HK-2 (cell line): ENCODE results near the gene MS4A4E.
"Not testable (repeated sequence)": the region's sequence is repeated elsewhere in the genome, so short reads cannot be mapped to it uniquely, and the experiment has no call there.

ENCODE experiments used
- DNase-seq: peaks from one replicate; pipeline ENCODE4 v3.0.0-alpha.2; 2018; ENCODE audit not compliant: unreplicated experiment

Gene MS4A4E

DNA sequence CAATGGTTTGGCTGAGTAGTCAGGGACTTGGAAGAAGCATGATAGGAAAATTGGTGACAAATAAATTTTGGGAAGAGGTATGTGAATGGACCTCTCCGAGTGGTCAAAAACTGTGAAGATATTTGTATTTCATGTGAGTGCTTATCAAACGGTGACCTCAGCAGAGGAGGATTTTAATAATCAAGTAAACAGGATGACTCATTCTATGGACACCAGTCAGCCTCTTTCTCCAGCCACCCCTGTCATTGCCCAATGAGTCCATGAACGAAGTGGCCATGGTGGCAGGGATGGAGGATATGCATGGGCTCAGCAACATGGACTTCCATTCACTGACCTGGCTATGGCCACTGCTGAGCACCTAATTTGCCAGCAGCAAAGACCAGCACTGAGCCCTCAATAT lies 21.2 kb downstream of the MS4A4E start:
- DNase-seq, result no peak

DNA sequence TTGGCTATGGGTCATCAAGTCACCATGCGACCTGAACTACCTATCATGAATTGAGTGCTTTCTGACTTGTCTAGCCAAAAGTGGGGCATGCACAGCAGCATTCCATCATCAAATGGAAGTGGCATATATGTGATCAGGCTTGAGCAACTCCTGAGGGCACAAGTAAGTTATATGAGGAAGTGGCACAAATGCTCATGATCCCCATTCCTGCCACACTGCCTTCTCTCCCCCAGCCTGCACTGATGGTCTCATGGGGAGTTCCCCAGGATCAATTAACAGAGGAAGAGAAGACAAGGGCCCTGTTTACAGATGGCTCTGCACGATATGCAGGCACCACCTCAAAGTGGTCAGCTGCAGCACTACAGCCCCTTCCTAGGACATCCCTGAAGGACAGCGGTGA lies 21.8 kb downstream of the MS4A4E start:
- no peak for DNase-seq

DNA sequence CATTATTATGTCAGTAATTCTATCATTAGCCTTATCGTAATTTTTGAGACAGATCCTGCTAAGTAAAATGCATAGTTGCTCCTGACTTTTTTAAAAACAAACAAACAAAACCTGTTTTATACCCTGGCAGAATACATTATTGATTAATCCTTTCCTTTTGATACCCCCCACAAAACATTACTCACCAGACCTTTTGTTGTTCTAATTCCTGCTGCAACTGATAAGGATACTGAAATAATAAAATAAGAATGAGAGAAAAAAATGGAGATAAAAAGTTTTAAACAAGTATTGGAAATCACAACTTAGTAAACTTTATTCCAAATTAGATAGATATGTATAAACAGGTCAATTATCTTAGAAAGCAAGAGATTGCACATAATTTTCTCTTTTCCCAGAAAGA lies 28.6 kb downstream of the MS4A4E start:
- no peak for DNase-seq

DNA sequence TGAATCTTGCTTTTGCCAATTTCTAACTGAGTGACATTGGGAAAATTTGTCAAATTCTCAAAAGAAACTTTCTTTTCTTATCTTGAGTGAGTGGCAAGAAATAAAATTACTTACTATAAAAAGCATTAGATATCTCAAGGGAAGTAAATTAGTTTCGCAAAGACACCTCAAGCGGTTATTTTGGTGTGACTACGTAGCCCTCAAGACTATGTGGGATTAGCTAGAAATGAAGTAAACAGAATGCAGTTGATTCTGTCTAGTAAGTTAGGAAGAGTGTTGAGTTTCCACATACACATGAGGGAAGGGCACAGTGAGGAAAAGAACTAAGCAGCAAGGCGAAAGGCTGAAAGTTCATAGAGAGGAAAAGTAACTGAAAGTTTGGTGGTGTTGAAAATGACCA lies 31.7 kb downstream of the MS4A4E start:
- no peak for DNase-seq

DNA sequence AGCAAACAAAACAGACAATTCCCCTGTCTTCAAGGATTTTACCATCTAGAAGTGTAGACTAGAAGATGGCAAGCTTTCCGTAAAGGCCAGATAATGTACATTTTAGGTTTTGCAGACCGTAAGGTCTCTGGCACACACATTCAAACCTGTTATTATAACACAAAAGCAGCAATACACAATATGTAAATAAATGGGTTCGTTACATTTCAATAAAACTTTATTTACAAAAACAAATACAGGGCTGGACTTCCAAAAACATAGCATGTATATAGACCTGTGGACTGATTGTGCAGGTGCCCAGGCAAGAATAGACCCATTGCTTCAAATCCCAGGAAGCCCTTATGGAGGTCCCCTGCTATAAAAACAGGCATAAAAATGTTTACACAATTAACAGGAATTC lies 33.0 kb downstream of the MS4A4E start:
- no peak for DNase-seq

DNA sequence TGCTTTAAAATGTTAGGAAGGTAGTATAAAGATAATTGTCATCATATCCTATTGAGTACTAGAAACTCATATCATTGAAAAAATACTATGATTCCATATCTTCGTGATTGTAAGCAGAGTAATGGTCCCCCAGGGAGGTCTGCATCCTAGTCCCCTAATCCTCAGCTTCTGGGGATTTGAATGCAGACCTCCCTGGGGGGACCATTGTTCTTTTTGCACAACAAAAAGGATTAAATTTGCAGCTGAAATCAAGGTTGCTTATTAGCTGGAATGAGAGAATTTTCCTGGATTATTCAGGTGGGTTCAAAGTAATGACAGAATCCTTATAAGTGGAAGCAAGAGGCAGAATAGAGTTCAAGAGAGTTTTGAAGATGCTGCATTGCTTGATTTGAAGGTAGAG lies 34.0 kb downstream of the MS4A4E start:
- no peak for DNase-seq

DNA sequence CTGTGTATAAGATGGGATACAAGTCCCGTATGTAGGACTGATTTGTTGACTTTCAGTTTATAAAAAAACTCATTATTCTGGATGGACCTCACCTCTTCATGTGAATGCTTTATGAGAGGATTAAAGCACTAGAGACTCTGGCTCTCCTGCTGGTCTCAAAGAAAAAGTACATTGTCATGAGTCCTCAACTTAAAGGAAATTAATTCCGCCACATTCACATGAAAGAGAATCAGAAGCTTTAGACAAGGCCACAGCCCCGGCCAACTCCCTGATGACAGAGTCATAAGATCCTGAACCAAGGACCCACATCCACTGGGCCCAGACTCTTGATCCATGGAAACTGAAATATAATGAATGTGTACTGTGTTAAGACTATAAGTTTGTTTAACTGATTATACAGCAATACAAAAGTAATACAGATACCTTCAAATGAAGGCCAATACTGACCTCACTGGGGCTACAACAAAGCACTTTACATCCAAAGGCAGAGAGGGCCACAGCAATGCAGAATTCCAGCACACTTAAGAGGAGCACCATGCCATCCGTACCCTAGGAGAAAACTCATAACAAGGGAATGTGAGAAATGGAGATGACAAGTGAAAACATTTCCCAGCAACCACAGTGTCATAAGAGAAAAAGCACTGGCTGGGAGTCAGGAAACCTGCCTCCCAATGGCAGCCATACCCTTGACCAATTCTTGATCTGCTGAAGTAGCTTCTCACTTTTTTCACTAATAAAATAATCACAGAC lies 34.6 kb downstream of the MS4A4E start:
- no peak for DNase-seq

DNA sequence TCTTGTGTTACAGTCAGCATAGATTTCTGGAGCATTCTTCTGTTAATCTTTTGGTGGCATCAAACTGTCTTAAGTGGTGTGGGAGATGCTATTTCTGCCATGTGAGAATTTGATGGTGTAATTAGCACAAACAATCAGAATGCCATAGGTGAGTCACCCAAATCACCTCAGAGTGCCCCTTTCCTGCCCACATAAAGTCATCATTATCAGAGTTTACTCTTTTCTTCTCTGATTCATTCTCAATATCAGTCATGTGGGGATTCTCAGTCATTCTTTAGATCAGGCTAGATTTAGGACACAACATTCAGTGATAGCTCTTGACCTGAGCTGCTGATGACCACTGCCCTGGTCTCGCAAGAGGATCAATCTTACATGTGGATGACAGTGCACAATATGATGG lies 36.3 kb downstream of the MS4A4E start:
- no peak for DNase-seq

DNA sequence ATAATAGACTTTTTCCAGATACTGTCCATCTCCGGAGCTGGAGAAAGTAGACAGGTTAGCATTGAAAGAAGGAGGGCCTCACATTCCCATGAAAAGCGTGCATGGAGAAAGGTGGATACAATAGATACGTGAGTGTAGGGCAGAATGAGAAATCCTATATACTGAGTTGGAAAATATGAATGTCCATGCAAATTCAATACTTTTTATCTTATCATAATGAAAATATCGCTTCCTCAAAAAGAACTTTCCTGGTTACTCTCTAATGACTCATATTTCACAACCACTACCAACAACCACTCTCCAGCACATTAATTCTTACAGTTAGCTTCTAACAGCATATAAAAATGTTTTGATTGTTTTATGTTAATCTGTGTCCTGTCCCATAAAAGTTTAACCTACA lies 38.0 kb downstream of the MS4A4E start:
- DNase-seq, result no peak

DNA sequence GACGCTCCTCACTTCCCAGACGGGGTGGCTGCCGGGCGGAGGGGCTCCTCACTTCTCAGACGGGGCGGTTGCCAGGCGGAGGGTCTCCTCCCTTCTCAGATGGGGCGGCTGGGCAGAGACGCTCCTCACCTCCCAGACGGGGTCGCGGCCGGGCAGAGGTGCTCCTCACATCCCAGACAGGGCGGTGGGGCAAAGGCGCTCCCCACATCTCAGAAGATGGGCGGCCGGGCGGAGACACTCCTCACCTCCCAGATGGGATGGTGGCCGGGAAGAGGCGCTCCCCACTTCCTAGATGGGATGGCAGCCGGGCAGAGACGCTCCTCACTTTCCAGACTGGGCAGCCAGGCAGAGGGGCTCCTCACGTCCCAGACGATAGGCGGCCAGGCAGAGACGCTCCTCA lies 41.6 kb downstream of the MS4A4E start:
- not testable (repeated sequence) for DNase-seq

DNA sequence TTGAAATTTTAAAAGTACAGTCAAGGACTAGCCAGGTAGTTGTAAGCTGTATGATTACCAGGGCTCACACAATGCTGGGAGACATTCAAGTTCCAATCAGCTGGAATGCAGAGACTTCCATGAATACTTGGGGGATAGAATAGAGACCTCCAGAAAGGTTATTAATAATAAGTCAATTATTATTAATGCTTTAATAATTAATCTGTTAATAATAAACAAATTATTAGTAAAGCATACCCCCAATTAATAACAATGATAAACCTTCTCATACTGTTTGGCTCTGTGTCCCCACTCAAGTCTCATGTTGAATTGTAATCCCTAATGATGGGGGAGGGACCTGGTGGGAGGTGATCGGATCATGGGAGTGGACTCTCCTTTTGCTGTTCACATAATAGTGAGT lies 45.5 kb downstream of the MS4A4E start:
- no peak for DNase-seq

DNA sequence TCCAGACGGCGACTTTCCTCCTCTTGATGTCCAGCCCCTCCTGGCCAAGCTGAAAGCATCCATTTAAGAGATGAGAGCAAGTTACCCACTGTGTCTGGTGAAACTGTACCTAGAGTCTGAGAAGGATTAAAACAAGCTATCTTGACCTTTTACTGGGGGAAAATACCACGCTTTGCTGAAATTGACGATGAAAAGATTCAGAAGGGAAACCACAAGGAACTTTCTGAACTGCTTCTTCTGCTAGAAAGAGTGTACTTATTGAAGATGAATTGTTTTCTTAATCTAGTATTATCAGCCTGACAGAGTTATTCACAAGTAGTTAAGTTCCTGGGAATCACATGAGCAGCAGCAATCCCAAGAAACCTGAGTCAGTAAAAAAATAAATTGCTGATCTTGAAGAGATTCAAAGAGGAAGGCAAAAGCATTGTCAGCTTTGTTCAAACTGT lies 47.0 kb downstream of the MS4A4E start:
- DNase-seq, result no peak

DNA sequence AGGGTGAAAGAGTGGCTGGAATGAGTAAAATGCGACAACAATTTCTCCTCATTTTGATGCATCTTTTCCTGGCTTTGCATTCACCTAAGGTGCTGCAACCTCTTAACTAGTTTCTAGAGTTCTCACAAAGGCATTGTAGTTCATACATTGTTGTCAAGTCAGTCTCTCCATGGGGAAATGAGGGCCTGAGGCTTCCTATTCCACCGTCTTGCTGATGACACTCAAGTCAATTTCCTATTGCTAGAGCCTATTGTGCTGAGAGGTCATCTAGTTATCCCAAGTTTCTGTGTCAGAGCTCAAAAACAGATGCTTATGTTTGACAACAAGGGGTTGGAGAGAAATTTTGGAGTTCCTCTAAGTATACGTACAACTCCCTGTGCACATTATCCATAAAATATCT lies 48.4 kb downstream of the MS4A4E start:
- DNase-seq, result no peak

DNA sequence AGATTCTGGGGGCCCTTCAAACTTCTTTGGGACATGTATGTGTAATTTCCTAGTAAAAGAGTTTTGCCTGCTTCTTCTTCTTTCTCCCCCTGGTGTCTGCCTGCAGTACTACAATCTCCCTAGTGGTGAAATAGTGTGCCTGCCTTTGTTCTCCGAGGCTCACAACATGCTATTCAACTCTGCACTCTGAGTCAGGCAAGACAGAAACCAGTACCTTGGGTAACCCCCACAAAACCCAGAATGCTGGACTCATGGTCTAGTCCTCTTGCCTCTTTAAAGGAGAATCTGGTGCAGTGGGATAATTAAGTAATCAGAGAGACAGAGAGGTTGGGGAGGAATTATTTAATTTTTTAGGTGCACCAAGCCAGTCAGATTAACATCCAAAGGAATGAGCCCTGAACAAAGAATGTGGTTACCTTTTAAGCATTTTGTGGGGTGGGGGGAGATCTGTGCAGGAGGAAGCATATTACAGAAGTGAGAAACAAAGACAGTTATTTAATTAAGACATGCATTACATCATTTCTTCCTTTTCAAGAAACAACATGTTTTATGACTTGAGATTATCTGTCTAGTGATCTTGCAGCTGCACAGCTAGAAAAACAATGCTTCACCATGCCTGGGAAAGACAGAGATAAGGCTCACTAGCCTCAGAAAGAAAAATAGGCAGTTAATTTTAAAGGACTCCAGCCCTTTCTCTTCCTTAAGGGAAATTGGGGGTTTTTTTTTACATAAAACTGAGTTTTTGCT lies 49.1 kb downstream of the MS4A4E start:
- DNase-seq, result peak; percentile 30

DNA sequence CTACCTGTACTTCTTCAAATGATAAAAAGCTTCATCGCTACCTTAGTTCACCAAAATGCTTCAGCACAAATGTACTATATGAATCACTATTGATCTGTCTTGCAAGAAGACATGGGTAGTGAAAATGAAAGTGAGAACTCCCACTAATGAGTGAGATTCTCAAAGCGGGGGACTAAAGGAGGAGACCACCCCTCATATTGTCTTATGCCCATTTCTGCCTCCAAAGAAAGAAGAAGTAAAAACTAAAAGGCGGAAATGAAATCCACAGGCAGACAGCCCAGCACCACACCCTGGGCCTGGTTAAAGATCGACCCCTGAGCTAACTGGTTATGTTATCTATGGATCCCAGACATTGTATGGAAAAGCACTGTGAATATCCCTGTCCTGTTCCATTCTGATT lies 50.4 kb downstream of the MS4A4E start:
- DNase-seq, result not testable (repeated sequence)

DNA sequence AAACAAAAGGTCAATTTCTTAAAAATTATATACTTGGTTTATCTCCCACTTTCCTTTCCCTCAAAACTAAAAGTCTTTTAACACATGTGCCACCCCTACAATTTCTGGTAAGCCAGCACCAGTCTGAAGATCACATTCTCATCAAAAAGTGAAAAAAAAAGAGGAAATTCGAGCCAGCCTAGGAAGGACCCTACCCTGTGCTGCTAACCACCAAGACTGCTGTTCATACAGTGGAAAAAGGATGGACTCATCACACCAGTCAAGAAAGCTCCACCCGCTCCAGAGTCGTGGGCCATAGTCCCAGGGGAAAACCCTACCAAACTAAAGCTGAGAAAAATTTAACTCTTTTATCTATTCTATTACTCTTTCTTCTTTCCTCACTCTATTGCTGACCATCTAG lies 54.5 kb downstream of the MS4A4E start:
- not testable (repeated sequence) for DNase-seq

DNA sequence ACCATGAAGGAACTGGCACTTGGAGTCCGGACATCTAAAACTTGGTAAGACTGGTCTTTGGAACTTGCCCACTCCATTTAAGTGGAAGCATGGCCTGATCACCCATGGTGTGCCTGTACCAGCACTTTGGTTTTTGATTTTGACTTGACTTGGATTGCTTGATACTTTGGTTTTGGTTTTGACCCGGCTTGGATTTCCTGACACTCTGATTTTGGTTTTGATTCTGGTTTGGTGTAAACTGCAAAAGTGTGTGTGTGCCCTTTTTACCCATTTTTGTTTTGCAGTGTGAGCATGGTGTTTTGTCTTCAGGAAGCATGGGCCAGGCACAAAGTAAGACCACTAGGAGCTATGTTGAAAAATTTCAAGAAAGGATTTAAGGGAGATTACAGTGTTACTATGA lies 56.8 kb downstream of the MS4A4E start:
- not testable (repeated sequence) for DNase-seq

DNA sequence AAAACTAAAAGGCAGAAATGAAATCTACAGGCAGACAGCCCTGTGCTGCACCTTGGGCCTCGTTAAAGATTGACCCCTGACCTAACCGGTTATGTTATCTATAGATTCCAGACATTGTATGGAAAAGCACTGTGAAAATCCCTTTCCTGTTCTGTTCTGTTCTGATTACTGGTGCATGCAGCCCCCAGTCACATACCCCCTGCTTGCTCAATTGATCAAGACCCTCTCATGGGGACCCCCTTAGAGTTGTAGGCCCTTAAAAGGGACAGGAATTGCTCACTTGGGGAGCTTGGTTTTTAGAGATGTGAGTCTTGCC lies 57.5 kb downstream of the MS4A4E start:
- not testable (repeated sequence) for DNase-seq

DNA sequence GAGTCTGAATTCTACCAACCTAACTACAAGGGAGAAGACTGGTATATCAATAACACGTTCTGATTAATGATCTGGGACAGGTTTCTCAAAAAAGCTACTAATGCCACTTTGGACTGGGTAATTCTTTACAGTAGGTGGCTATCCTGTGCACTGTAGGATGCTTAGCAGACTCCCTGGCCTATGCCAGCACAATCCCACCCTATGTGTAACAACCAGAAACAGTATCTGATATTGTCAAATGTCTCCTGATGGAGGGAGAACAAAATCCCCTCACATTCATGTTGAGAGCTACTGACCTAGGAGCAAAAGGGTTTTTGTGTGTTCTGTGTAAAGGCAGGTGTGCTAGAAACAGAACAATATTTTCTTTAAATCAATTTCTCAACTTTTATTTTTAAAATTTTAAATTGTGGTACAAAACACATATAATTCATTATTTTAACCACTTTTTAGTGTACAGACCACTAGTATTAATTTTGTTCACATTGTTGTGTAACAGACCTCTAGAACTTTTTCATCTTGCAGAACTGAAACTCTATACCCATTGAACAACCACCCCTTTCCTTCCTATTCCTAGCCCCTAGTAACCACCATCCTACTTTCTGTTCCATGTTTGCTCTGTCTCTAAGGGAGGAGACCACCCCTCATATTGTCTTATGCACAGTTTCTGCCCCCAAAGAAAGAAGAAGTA lies 58.0 kb downstream of the MS4A4E start:
- no peak for DNase-seq

DNA sequence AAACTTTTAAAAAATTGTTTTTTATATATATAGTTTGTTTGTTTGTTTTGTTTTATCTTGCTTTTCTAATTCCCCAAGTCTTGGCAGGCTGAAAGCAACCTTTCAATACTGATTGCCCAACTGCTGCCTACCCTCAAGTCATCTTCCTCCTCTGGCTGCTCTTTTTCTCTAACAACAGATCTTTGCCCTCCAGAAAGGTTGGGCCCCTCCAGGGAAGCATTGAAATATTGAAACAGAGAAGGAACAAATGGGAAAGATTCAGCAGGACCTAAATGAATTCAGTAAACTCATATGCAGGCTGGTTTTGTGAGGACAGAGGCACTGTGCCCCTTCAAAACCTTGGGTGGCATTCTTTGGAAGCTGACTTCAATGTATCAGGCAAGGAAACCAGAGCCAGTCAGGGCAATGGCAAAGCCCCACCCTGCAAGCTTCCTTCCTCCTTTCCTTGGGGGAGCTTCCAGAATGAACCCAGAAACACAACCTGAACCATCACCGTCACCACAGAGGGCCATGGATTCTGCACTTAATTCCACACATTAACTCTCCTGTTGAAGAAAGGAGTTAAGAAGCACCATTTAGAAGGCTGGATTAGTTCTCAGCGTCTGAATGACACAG lies 59.2 kb downstream of the MS4A4E start:
- DNase-seq, result no peak

DNA sequence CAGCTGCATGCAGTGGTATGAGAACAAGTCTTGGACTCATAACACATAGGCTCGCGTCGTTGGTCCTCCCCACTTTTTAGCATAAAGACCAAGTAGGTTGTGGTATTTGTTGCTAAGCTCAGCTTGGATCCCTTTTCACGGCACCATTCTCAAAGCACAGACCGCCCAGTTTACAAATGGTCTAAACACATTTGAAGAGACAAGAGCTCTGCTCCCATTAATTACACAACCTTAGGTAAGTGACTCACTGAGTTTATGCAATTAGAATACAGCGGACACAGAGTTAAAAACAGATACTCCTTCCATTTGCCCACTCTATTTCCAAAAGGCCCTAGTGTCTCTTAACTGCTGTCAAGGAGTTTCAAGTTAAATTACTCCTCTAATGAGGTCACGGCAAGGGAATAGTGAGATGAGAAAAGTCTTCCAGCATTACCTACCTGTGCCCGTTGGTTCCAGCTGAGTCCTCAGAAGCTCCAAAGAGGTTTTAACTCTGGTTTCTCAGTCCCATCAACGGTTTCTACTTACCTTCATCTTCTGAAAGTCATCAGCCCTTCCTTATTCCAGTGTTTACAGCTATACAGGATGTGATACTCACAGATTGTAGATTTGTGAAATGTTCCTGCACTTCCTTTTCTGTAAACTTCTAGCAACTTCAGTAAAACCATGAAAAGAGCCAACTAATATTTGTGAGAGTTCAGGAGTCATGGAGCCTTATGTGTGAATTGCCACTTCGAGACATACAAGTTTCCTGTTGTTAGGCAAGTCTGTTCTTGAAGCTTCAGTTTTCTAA lies 60.2 kb downstream of the MS4A4E start, which contains the start of gene MS4A6A:
Gene MS4A6A, minus strand, starts transcription at position 543 of the 790 bp plus-strand sequence. CDS start 1,356 bp downstream, outside the sequence.
- no peak for DNase-seq

DNA sequence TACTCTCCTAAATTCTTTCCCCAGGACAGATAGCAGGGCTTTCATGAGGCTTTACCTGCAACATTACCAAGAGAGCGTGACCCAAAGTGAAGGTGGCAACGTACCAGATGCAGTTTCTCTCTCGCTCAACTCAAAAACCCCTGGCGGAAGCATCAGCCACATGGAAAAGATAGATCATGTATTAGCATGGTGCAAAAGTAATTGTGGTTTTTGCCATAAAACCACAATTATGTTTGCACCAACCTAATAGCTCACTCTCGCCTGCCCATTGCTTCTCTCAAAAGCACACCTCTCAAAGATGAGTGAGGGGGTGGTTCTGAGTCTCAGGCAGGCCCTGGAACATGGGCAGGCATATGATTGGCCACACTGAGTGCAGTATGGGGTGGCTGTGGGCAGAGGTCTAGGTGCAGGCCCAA lies 67.1 kb downstream of the MS4A4E start:
- DNase-seq, result no peak
